Ovary (tissue), 9 donors: ENCODE data around the gene BCAP29. TPM values are rescaled to one million over a fixed set of nuclear protein-coding genes. Genes with fewer than 3 reads are reported as not detected.

ENCODE experiments used
- DNase-seq, 5 donors: peaks; one replicate each; pipeline ENCODE4 v3.0.0-alpha.2; 2019 to 2020
- H3K27ac ChIP-seq, 2 donors: fragments of 200-600 bp; one replicate each; pipeline versions ENCODE4 v1.5.1 to v1.8.0; 2019 to 2022
- H3K27me3 ChIP-seq: fragments of 200-600 bp; one replicate; pipeline ENCODE4 v1.8.0; 2022
- H3K36me3 ChIP-seq: fragments of 200-600 bp; sonication (generic); one replicate; pipeline ENCODE4 v1.5.1; 2019
- H3K4me1 ChIP-seq: one replicate; pipeline ENCODE4 v1.8.1; 2013; ENCODE audit warnings: mild to moderate bottlenecking, moderate library complexity; ENCODE audit not compliant: insufficient read depth
- H3K4me3 ChIP-seq: fragments of 200-600 bp; sonication (generic); one replicate; pipeline ENCODE4 v1.5.1; 2017
- H3K9me3 ChIP-seq, 2 donors: fragments of 200-600 bp in 1 of 2; sonication (generic) in 1 of 2; one replicate each; pipeline versions ENCODE4 v1.5.1 to v1.8.1; 2013 to 2019; ENCODE audit warnings: mild to moderate bottlenecking in 1 of 2, moderate library complexity in 1 of 2
- CTCF ChIP-seq, 3 donors: fragments of 450-650 bp in 2 of 3; fragments of 200-600 bp in 1 of 3; IDR thresholded peaks; one replicate each; pipeline versions ENCODE4 v1.5.1 to v1.8.0; 2016 to 2022; ENCODE audit warnings: antibody characterized with exemption in 3 of 3, mild to moderate bottlenecking in 1 of 3
- EP300 ChIP-seq: sonication (generic); formaldehyde crosslinking; IDR thresholded peaks from one replicate; pipeline ENCODE4 v1.6.1; 2017; ENCODE audit warnings: antibody characterized with exemption
- POLR2A ChIP-seq: fragments of 450-650 bp; IDR thresholded peaks from one replicate; pipeline ENCODE4 v1.6.1; 2017; ENCODE audit warnings: antibody characterized with exemption, mild to moderate bottlenecking, moderate library complexity
- WGBS, 3 donors: extraction: QIAGEN DNeasy Blood & Tissue Kit in 1 of 3; methylation state at CpG; one replicate each; pipeline versions ENCODE4 v1.1.5 to v1.1.7; 2013 to 2017; 5-methylcytosine and 5-hydroxymethylcytosine counted together
- intact Hi-C, 4 donors: fragments of 100-400 bp; cut with DNase I; formaldehyde crosslinking; loops; one replicate each; pipeline versions ENCODE4 v1.11.0 to v1.15.1; 2022 to 2023
- polyA plus RNA-seq, 2 donors: library from polyadenylated mRNA; stranded (reverse); fragments of 200-250 nt in 1 of 2; fragments of 350-450 nt in 1 of 2; fragmentation: Illumina TruSeq in 1 of 2; extraction: RNeasy Lipid Tissue Mini Kit (QIAGEN cat#74804) in 1 of 2; gene quantifications; one replicate each; pipeline ENCODE4 v1.2.3, GENCODE V29; 2013 to 2014
- total RNA-seq, 7 donors: library from RNA; depleted of rRNA in 2 of 7; stranded (reverse); fragments of >200 nt in 2 of 7; fragmentation: NEBNext Ultra II Directional in 3 of 7; extraction: Animal tissue kit (Norgen Biotek cat#: 25700) in 3 of 7; gene quantifications; one replicate each; pipeline versions ENCODE4 v1.1.0 to v1.2.4, GENCODE V29; 2016 to 2023
- donor health status: DM: no; HTN: no; CAD: no; lungs with moderate emphysema.
- donor health status: DM: no; HTN: no; CAD: no.
- donor health status: Bipolar disorder and iron deficiency.
- donor health status: DM: yes; HTN: yes; CAD: no.
- donor health status: DM: no; HTN: no; CAD: no.
- donor health status: DM: yes; HTN: yes; CAD: no.

BCAP29 gene
- total and polyA plus RNA-seq, 9 donors, result 30.0 to 70.9 (median 42.5) TPM

- no peaks in the 10 kb centered on the region for H3K9me3 ChIP-seq
- WGBS, 3 donors, result 4 to 8% (median 6%) methylated on average over 35 to 37 of the region's 37 CpGs
- no peaks in the 10 kb centered on the region for H3K36me3 ChIP-seq
- no peak for DNase-seq
- no peak for TF ChIP-seq EP300
- no peak for TF ChIP-seq POLR2A
- TF ChIP-seq CTCF (IDR thresholded peaks at IDR 0.05), result no peak
- H3K27me3 ChIP-seq, result no peaks in the 10 kb centered on the region
- H3K4me1 ChIP-seq, result peaks cover 9% of the 10 kb centered on the region
- peak within 1 kb of the TSS; percentile 36 for H3K4me3 ChIP-seq
- no peak within 1 kb of the TSS for H3K27ac ChIP-seq
- intact Hi-C loops, result no loop called here
These were observed 80.5 kb downstream of the BCAP29 start, which contains the start of gene SLC26A4 for GRCh38 chr7:107660381-107661080. Gene SLC26A4, plus strand, starts transcription at chr7:107660828. Its CDS starts 814 bp downstream, at chr7:107661642.

GRCh38 chr7:107661081-107661864 lies 81.2 kb downstream of the BCAP29 start:
- WGBS, 3 donors, result 1% methylated on average over 62 to 73 of the region's 73 CpGs
- Histone ChIP-seq H3K4me3 (peak overlapping the region; percentile 36), H3K27me3 (no peaks in the 10 kb centered on the region), H3K27ac (no peak overlapping the region), H3K9me3 (no peaks in the 10 kb centered on the region), H3K4me1 (peaks cover 9% of the 10 kb centered on the region), H3K36me3 (no peaks in the 10 kb centered on the region)
- TF ChIP-seq POLR2A (no peak), CTCF (IDR thresholded peaks at IDR 0.05) (no peak), EP300 (no peak)
- peak; percentile 45 to 74 (median 49) for DNase-seq
- intact Hi-C loops, result no loop called here

- Histone ChIP-seq H3K4me3 (peak overlapping the region; percentile 36), H3K27me3 (no peaks in the 10 kb centered on the region), H3K36me3 (no peaks in the 10 kb centered on the region), H3K27ac (no peak overlapping the region), H3K9me3 (no peaks in the 10 kb centered on the region), H3K4me1 (peaks cover 9% of the 10 kb centered on the region)
- intact Hi-C loops, result no loop called here
- no peak for DNase-seq
- WGBS, 3 donors, result 15 to 17% (median 16%) methylated on average over 19 to 20 of the region's 20 CpGs
- TF ChIP-seq CTCF (IDR thresholded peaks at IDR 0.05) (no peak), POLR2A (no peak), EP300 (no peak)
These were observed 81.9 kb downstream of the BCAP29 start for GRCh38 chr7:107661865-107662379.

GRCh38 chr7:107663196-107663595 lies 83.2 kb downstream of the BCAP29 start:
- Histone ChIP-seq H3K4me3 (no peak overlapping the region), H3K4me1 (peaks cover 9% of the 10 kb centered on the region), H3K27ac (no peak overlapping the region), H3K27me3 (no peaks in the 10 kb centered on the region), H3K36me3 (no peaks in the 10 kb centered on the region), H3K9me3 (no peaks in the 10 kb centered on the region)
- intact Hi-C loops, result no loop called here
- 75 to 82% (median 77%) methylated on average over 4 of the region's 4 CpGs for WGBS, 3 donors
- DNase-seq, result no peak
- TF ChIP-seq CTCF (IDR thresholded peaks at IDR 0.05) (no peak), POLR2A (no peak), EP300 (no peak)
